K562 (cell line): Measurements from ENCODE around the gene PDCD7. TPM values are rescaled to one million over a fixed set of nuclear protein-coding genes. Genes with fewer than 3 reads are reported as not detected.
"Not testable (repeated sequence)": the region's sequence is repeated elsewhere in the genome, so short reads cannot be mapped to it uniquely, and the experiment has no call there.

Experiments used
- ATAC-seq: fragments of 200-7000 bp; cut with Tn5 transposase; 3 replicates; pipeline ENCODE4 v1.9.1; 2020; ENCODE audit warnings: moderate library complexity
- BruUV-seq: library from RNA; stranded (reverse); fragments of 400-500 nt; replicated peaks from 2 replicates; lab custom pipeline; 2021; lab: Mats Ljungman, UMichigan
- CTCF ChIA-PET: fragments of 300-600 bp; formaldehyde crosslinking; extraction: SDS; loops from one replicate; lab custom pipeline; 2021; ENCODE audit warnings: low intra/inter-chr PET ratio; lab: Yijun Ruan, JAX
- POLR2A ChIA-PET: fragments of 300-600, 350-650 bp; sonication (Branson Sonifier 250); formaldehyde crosslinking; extraction: SDS; loops from one replicate; lab custom pipeline; 2021; ENCODE audit warnings: antibody characterized with exemption, inconsistent platforms; lab: Yijun Ruan, JAX
- DNase-seq, 4 experiments: peaks; one replicate each; pipeline versions ENCODE4 v3.0.0 to v3.0.0-alpha.2; 2011 to 2018; ENCODE audit warnings: low spot score in 3 of 4, mixed read lengths in 3 of 4; ENCODE audit errors: extremely low read depth in 1 of 4
- FAIRE-seq: peaks from 2 replicates; lab custom pipeline; 2011; peaks lifted over from hg19 to GRCh38; lab: Jason Lieb, UNC
- H2AFZ ChIP-seq: 2 replicates; pipeline ENCODE4 v1.6.0; 2011; ENCODE audit warnings: low read depth, low read length, control low read depth, inconsistent platforms
- H3K27ac ChIP-seq: fragments of 200-600 bp; 3 replicates; pipeline ENCODE4 v1.8.0; 2011; ENCODE audit warnings: low read depth, mild to moderate bottlenecking, control low read depth, inconsistent platforms, low read length, moderate library complexity, mixed read lengths; ENCODE audit errors: extremely low read depth
- H3K27me3 ChIP-seq, 2 experiments: fragments of 300-600 bp in 1 of 2; 2 replicates in 1 of 2; 3 replicates in 1 of 2; pipeline versions ENCODE4 v1.6.0 to v1.8.0; 2011; ENCODE audit warnings: inconsistent platforms in 2 of 2, low read length in 2 of 2, mild to moderate bottlenecking in 1 of 2, mixed read lengths in 1 of 2, moderate library complexity in 1 of 2; ENCODE audit not compliant: control insufficient read depth in 2 of 2, insufficient read depth in 2 of 2
- H3K36me3 ChIP-seq: fragments of 300-600 bp; 3 replicates; pipeline ENCODE4 v1.8.0; 2011; ENCODE audit warnings: mild to moderate bottlenecking, low read length, inconsistent platforms; ENCODE audit not compliant: control insufficient read depth, insufficient read depth
- H3K4me1 ChIP-seq, 2 experiments: fragments of 200-600 bp in 1 of 2; replicated peaks in 1 of 2; 2 replicates in 1 of 2; 3 replicates in 1 of 2; pipeline versions ENCODE4 v1.5.1 to v1.8.0; 2011; ENCODE audit warnings: inconsistent platforms in 2 of 2, low read length in 2 of 2, mild to moderate bottlenecking in 1 of 2, mixed read lengths in 1 of 2, moderate library complexity in 1 of 2; ENCODE audit not compliant: control insufficient read depth in 2 of 2, insufficient read depth in 2 of 2
- H3K4me2 ChIP-seq: 2 replicates; pipeline ENCODE4 v1.6.1; 2011; ENCODE audit warnings: low read length, control low read depth, inconsistent platforms, mixed read lengths; ENCODE audit not compliant: insufficient read depth
- H3K4me3 ChIP-seq: fragments of 200-600 bp; sonication (generic), shearing (Covaris generic); 2 replicates; pipeline ENCODE4 v1.5.1; 2016; ENCODE audit warnings: control low read depth, inconsistent platforms
- H3K79me2 ChIP-seq: fragments of 200-600 bp; 3 replicates; pipeline ENCODE4 v1.8.0; 2011; ENCODE audit warnings: low read length, inconsistent platforms; ENCODE audit not compliant: control insufficient read depth, insufficient read depth
- H3K9ac ChIP-seq, 2 experiments: 2 replicates each; pipeline versions ENCODE4 v1.6.0 to v1.6.1; 2011; ENCODE audit warnings: low read depth in 2 of 2, low read length in 2 of 2, control low read depth in 1 of 2, inconsistent platforms in 1 of 2, mild to moderate bottlenecking in 1 of 2, mixed read lengths in 1 of 2; ENCODE audit not compliant: insufficient read depth in 1 of 2
- H3K9me1 ChIP-seq: one replicate; pipeline ENCODE4 v1.6.0; 2011; ENCODE audit warnings: inconsistent platforms, mild to moderate bottlenecking, low read length, moderate library complexity; ENCODE audit not compliant: control insufficient read depth, insufficient read depth
- H3K9me3 ChIP-seq: replicated peaks from 2 replicates; pipeline ENCODE4 v1.5.1; 2011; ENCODE audit warnings: low read depth, low read length, inconsistent platforms; ENCODE audit not compliant: control insufficient read depth, insufficient read depth
- H4K20me1 ChIP-seq: replicated peaks from 2 replicates; pipeline ENCODE4 v1.6.1; 2011; ENCODE audit warnings: low read length, inconsistent platforms, mixed read lengths; ENCODE audit not compliant: control insufficient read depth, insufficient read depth
- ETS2 ChIP-seq: IDR thresholded peaks from 2 replicates; pipeline ENCODE4 v1.6.1; 2016; ENCODE audit warnings: borderline replicate concordance, missing genetic modification characterization, mild to moderate bottlenecking, moderate library complexity, missing compliant biosample characterization; ENCODE audit not compliant: poor library complexity, severe bottlenecking
- EZH2 ChIP-seq: IDR thresholded peaks from 2 replicates; pipeline ENCODE4 v1.6.1; 2012; ENCODE audit warnings: low read depth, mild to moderate bottlenecking, inconsistent platforms, low read length, borderline replicate concordance
- FIP1L1 ChIP-seq: fragments of 200-400 bp; formaldehyde crosslinking; IDR thresholded peaks from 2 replicates; pipeline ENCODE4 v1.6.1; 2018; ENCODE audit warnings: mild to moderate bottlenecking, low read depth, low read length; ENCODE audit not compliant: poor library complexity, severe bottlenecking
- FOS ChIP-seq: IDR thresholded peaks from 3 replicates; pipeline ENCODE4 v1.6.1; 2011; ENCODE audit not compliant: insufficient read length; ENCODE audit errors: extremely low read depth
- GATA2 ChIP-seq: sonication (generic); formaldehyde crosslinking; IDR thresholded peaks from 2 replicates; pipeline ENCODE4 v1.4.0; 2020; ENCODE audit warnings: mild to moderate bottlenecking, missing genetic modification reagents
- HMGN3 ChIP-seq: IDR thresholded peaks from 2 replicates; pipeline ENCODE4 v1.6.1; 2011; ENCODE audit warnings: borderline replicate concordance, low read depth, mild to moderate bottlenecking, mixed read lengths, low read length; ENCODE audit not compliant: insufficient read length; ENCODE audit errors: extremely low read depth
- NFRKB ChIP-seq: fragments of 450-650 bp; IDR thresholded peaks from 2 replicates; pipeline ENCODE4 v1.6.1; 2016; ENCODE audit warnings: low read depth
- POLR2G ChIP-seq: fragments of 200-400 bp; formaldehyde crosslinking; IDR thresholded peaks from 2 replicates; pipeline ENCODE4 v1.6.1; 2017; ENCODE audit warnings: low read depth, mild to moderate bottlenecking, antibody characterized with exemption, low read length, moderate library complexity
- SMARCE1 ChIP-seq: fragments of 450-650 bp; IDR thresholded peaks from 2 replicates; pipeline ENCODE4 v1.7.1; 2016; ENCODE audit warnings: mild to moderate bottlenecking
- SRSF3 ChIP-seq: fragments of 200-400 bp; formaldehyde crosslinking; IDR thresholded peaks from 2 replicates; pipeline ENCODE4 v1.6.1; 2016; ENCODE audit warnings: mild to moderate bottlenecking, low read length, moderate library complexity; ENCODE audit not compliant: insufficient read depth
- STAT5A ChIP-seq: IDR thresholded peaks from 2 replicates; pipeline ENCODE4 v1.6.1; 2012; ENCODE audit warnings: low read length, inconsistent platforms, borderline replicate concordance
- ZBED1 ChIP-seq: IDR thresholded peaks from 2 replicates; pipeline ENCODE4 v1.6.1; 2014
- ZNF12 ChIP-seq: sonication (generic); formaldehyde crosslinking; IDR thresholded peaks from 2 replicates; pipeline ENCODE4 v1.4.0; 2020; ENCODE audit warnings: mild to moderate bottlenecking, missing genetic modification reagents
- WGBS: fragments of 100-300 bp; shearing (Covaris generic); methylation state at CpG from one replicate; pipeline ENCODE4 v1.1.6; 2016; ENCODE audit warnings: low coverage, mixed read lengths; ENCODE audit not compliant: insufficient coverage; ENCODE audit errors: missing lambda C conversion rate; 5-methylcytosine and 5-hydroxymethylcytosine counted together
- in situ Hi-C: fragments of 300-500 bp; cut with MboI; formaldehyde crosslinking; loops from 4 replicates; pipeline ENCODE4 v1.15.0; 2018; ENCODE audit warnings: inconsistent platforms, mixed read lengths
- intact Hi-C: fragments of 100-400 bp; cut with micrococcal nuclease; formaldehyde crosslinking; loops from 2 replicates; pipeline ENCODE4 v1.14.2; 2022
- polyA plus RNA-seq, 8 experiments: library from polyadenylated mRNA; depleted of rRNA in 4 of 8; stranded (reverse) in 5 of 8; unstranded in 3 of 8; fragments of >200 nt; fragmentation: Nextera tagmentation in 2 of 8; fragmentation: Illumina TruSeq in 1 of 8; extraction: Ambion mirVana in 2 of 8; extraction: Trizol in 1 of 8; gene quantifications; 2 replicates each; pipeline versions ENCODE4 v1.2.1 to v1.2.3, GENCODE V29; 2011 to 2014; ENCODE audit warnings: inconsistent platforms in 1 of 8, missing spikeins in 1 of 8
- total RNA-seq, 7 experiments: library from RNA; depleted of rRNA in 6 of 7; stranded (reverse); fragments of >200 nt in 6 of 7; fragmentation: Illumina TruSeq in 2 of 7; extraction: Trizol in 2 of 7; gene quantifications; 2 replicates each; pipeline versions ENCODE4 v1.2.1 to v1.2.3, GENCODE V29; 2011 to 2021; ENCODE audit warnings: low replicate concordance in 1 of 7
- TF ChIP-seq, protein P1 (sequence below): fragments of 450-650 bp; formaldehyde crosslinking; IDR thresholded peaks from 2 replicates; pipeline ENCODE4 v1.4.0; 2020; ENCODE audit warnings: mild to moderate bottlenecking, moderate library complexity

The PDCD7 gene
- total and polyA plus RNA-seq, 9 of the 15 experiments (the other 6 are each of a cell fraction or from before 2014, with no cell fraction given): 11.8 to 30.2 (median 18.8) TPM

DNA sequence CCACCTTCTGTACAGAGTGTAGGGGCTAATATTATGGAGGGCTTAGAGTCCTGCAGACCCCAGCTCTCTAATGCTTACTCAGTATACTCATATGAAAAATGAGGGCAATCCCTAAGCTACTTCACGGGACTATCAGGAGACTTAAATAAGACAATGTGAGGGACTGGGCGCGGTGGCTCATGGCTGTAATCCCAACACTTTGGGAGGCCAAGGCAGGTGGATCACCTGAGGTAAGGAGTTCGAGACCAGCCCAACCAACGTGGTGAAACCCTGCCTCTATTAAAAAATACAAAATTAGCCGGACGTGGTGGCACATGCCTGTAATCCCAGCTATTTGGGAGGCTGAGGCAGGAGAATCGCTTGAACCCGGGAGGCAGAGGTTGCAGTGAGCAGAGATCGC lies 33.8 kb downstream of the PDCD7 start:
- H4K20me1 ChIP-seq, POLR2A ChIA-PET, H3K79me2 ChIP-seq, H3K4me2 ChIP-seq, H3K9ac ChIP-seq, H3K4me1 ChIP-seq, BruUV-seq, ATAC-seq, H2AFZ ChIP-seq, H3K27ac ChIP-seq, CTCF ChIA-PET, DNase-seq, H3K27me3 ChIP-seq, H3K9me3 ChIP-seq, H3K9me1 ChIP-seq, in situ Hi-C loops, FAIRE-seq, H3K4me3 ChIP-seq: not testable (repeated sequence)
- intact Hi-C loops: loop anchor here (5.0 kb wide), 1 partner anchor 68 kb away; no protein-coding TSS in a partner anchor
- 78% methylated on average over 9 of the region's 10 CpGs for WGBS
- peaks cover 18% of the 10 kb centered on the region; the same call in 2 of the 3 replicates for H3K36me3 ChIP-seq

GRCh38 chr15:65099336-65099735 lies 34.3 kb downstream of the PDCD7 start:
- no peak for FAIRE-seq
- H4K20me1 ChIP-seq: no peaks in the 10 kb centered on the region
- H3K79me2 ChIP-seq: no peaks in the 10 kb centered on the region
- peaks cover 18% of the 10 kb centered on the region; the same call in 2 of the 3 replicates for H3K36me3 ChIP-seq
- no peak overlapping the region for H3K4me3 ChIP-seq
- no peaks in the 10 kb centered on the region; a peak in 1 of 5 replicates for H3K27me3 ChIP-seq
- in situ Hi-C loops: no loop called here
- H2AFZ ChIP-seq: no peak overlapping the region
- ATAC-seq: no peak
- no peak overlapping the region for H3K4me2 ChIP-seq
- BruUV-seq: no TSS peak
- H3K4me1 ChIP-seq: peaks cover 0 to 3% of the 10 kb centered on the region in 2 experiments; a peak in 1 of 5 replicates
- no peak for DNase-seq
- ChIA-PET CTCF (no interaction called here), POLR2A (no interaction called here)
- intact Hi-C loops: no loop called here
- WGBS: 63% methylated on average over 5 of the region's 5 CpGs
- peaks cover 3% of the 10 kb centered on the region for H3K9me1 ChIP-seq
- no peak overlapping the region for H3K9ac ChIP-seq
- H3K27ac ChIP-seq: no peak overlapping the region
- no peaks in the 10 kb centered on the region for H3K9me3 ChIP-seq
- TF ChIP-seq, protein P1, sequence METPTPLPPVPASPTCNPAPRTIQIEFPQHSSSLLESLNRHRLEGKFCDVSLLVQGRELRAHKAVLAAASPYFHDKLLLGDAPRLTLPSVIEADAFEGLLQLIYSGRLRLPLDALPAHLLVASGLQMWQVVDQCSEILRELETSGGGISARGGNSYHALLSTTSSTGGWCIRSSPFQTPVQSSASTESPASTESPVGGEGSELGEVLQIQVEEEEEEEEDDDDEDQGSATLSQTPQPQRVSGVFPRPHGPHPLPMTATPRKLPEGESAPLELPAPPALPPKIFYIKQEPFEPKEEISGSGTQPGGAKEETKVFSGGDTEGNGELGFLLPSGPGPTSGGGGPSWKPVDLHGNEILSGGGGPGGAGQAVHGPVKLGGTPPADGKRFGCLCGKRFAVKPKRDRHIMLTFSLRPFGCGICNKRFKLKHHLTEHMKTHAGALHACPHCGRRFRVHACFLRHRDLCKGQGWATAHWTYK (CRISPR knock-in tag): no peak
- TF ChIP-seq STAT5A (no peak), ETS2 (tag) (no peak), SMARCE1 (no peak), HMGN3 (no peak), FOS (no peak), ZBED1 (no peak), EZH2 (no peak), SRSF3 (no peak), POLR2G (no peak), NFRKB (no peak), FIP1L1 (no peak), ZNF12 (CRISPR knock-in tag) (no peak), GATA2 (CRISPR knock-in tag) (no peak)
